Right renal pelvis (tissue), 4 donors: Measurements from ENCODE around the gene ZNF385A. TPM values are rescaled to one million over a fixed set of nuclear protein-coding genes. Genes with fewer than 3 reads are reported as not detected.

ENCODE experiments used
- DNase-seq, 4 donors: peaks; one replicate each; pipeline ENCODE4 v3.0.0-alpha.2; 2013; ENCODE audit warnings: low read depth in 4 of 4, low spot score in 3 of 4, missing footprints in 1 of 4
- polyA plus RNA-seq, 4 donors: library from polyadenylated mRNA; unstranded; fragments of 120-200 nt; gene quantifications; one replicate each; pipeline ENCODE4 v1.2.1, GENCODE V29; 2013; ENCODE audit not compliant: insufficient read length in 4 of 4

ZNF385A gene, protein sequence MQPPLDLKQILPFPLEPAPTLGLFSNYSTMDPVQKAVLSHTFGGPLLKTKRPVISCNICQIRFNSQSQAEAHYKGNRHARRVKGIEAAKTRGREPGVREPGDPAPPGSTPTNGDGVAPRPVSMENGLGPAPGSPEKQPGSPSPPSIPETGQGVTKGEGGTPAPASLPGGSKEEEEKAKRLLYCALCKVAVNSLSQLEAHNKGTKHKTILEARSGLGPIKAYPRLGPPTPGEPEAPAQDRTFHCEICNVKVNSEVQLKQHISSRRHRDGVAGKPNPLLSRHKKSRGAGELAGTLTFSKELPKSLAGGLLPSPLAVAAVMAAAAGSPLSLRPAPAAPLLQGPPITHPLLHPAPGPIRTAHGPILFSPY
- 10 to 100 TPM; 11.7 to 15.7 (median 12.9) TPM for polyA plus RNA-seq

DNA sequence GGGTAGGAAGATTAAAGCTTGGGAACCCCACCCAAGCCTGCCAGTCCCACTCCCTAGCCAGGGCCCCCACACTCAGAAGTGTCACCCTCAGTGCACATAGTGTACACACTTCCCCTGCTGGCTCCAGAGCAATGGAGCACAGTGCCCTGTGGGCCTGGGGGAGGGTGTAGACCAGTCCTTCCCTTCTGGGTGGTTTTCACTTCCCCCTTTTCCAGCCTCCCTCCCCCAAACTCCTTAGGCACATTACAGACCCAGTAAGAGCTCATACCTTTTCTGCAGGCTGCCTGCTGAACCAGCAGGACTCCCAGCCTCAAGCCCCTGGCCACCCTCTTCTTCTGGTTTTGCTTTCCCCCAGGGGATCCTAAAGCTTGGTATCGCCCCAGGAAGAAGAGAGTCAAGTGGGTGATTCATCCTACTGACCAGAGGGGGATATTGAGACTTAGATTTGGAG lies at the start of gene ZNF385A:
TSS of gene ZNF385A (minus strand) at position 143 of the 451 bp plus-strand sequence. CDS start 219 bp downstream, outside the sequence.
- no peak for DNase-seq

DNA sequence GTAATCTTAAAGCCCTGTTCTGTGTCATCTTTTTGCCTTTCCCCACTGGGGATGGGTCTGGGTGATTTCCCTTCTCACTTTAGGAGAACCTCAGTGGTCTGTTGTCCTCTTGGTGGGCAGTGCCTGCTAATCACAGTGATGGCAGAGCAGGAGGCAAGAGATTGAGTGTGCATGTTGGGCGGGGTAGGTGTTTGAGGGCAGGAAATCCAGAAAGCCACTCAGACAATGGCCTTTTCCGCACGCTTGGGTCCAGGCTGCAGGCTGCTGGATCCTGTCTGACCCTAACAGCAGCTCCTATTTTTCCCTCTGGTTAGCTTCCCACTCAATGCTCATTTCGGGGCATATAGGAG lies 48.3 kb upstream of the ZNF385A start:
- no peak for DNase-seq

DNA sequence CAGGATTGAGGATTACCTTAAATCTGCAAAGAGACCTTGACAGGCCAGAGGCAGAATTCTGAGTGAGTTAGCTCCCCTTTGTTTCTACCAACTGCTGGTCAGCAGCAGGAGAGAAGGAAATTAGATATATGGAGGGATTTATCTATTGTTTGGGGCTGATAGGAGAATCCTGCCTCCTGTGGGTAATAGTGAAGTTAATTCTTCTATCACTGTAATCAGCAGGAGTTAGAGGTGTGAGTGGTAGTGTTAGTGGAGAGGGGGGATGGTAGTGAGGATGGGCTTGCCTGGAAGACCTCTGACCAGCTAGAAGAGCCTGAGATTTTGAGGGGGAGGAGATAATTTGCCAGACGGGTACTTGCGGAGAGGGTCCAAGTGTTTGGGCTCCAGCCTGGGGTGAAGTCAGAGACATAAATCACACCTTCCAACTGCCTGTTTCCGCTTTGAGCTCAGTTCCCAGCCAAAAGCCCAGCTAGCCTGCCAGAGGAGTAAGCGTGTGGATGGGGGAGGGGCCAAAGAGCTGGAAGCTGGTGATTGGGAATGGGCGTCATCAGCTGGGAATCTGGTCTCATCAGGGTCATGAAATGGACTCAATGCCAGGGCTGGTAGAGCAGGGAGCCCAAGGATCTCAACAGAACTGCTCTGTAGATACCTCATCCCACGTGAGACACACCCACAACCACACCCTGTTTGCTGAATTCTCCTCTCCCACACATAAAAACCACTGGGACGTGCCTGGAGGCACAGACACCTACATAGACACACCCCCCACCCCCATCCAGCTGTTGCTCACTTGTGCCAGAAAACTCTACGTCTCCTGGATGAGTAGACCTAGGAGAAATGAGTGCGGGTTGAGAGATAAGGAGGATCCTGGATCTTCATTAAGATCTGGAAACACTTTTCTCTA lies 47.6 kb upstream of the ZNF385A start:
- peak in 2 of 4 donors; percentile 50 to 53 for DNase-seq

DNA sequence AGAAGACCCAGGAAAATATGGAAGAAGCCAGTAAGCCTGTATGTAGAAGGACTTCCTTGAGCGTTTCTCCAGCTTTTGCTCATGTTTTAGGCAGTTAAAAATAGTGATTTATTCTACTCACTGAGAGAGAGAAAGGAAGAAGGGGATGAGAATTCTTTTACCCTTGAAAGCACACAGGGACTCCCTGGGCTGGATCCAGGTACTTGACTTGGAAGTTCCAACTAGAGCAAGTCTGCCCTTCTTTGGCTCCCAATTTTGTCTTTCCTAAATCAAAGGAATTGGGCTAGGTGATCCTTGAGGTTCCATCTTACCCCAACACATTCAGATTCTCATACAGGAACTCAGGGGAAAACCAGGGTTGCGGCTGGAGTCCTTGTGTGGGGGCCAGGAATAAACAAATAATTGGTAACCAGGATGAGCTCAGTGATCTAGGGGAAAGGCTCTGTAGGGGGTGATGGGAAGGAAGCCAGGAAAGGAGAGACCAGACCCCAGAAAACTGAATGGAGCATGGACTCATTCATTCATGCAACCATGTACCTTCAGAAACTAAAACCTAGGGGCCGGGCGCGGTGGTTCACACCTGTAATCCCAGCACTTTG lies 46.0 kb upstream of the ZNF385A start:
- no peak for DNase-seq

DNA sequence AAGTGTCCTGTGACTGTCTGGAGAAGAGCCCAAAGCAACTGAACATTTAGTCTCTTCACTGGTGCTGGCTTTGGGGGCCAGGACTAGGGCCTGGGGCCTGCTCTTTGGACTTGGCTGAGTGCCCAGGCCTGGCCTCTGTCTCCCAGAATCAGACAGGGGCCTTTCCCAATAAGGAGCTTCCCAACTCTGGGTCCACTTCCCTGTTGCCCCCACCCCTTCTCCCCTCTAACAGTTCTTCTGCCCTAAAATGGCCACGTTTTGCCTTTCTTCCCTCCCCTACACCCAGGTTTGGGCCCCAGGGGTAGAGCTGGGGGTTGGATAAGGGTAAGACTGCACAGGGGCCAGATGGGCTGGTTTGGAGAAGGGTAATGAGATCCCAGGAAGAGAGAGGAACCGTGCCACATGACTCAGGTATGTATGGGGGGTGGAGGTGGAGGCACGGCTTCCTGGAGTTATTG lies 44.5 kb upstream of the ZNF385A start:
- no peak for DNase-seq

DNA sequence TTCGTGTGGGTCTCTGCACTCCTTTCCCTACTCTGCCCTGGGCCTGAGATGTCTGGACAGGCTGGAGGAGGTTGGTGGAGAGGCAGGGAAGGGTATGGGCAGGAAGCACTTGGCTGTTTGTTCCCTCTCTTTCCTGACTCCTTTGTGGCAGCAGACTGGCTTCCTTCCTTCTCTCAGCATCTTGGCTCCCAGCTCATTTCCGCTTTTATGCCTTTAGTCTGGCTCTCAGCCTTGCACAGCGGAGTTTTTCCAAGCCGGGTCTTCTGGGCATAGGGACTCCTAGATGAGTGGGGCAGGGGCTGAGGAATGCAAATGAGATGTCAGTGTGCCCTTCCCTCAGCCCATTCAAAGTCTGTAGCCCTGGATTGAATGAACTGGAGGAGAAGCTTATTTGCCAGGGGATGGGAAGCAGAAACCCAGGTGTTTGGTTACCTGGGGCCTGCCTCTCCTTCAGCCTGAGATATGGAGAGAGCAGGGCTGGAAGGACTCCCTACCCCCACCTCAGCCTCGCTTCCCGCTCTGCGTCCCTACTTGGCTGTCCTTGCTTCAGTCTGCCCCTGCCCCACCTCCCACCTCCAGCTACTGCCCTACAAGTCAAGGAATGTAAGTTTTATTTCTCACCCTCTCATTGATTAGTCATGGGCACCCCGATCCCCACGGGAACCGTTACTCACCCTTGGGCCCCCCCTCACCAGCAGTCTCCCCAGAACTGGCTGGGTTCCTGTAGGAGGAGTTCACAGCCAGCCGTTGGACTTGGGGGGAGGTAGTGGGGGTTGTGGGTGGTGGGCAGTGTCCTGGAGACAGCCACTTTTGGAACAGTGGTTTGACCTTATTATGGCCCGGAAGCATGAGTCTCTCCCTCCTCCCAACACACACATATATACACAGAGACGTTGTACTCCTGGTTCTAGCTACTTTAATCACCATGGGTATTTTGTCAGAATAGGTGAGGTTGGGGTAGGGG lies 43.8 kb upstream of the ZNF385A start:
- DNase-seq = no peak

DNA sequence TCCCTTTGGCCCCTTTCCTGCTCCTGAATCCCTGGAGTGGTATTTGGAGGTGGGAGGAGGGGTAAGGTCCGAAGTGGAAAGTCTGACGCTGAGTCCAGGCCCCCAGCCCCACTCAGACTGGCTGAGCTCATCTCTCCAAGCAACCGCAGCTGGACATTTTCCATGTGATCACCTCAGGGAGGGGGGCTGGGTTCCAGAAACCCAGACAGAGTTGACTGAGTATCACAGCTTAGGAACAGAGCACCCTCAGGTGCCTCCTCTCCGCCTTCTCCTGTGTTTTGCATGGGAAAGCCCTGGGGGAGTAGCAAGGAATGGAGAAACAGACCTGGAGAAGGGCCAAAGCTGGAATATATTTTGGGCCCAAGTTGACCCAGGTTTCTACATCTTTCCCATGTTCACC lies 42.6 kb upstream of the ZNF385A start:
- no peak for DNase-seq

DNA sequence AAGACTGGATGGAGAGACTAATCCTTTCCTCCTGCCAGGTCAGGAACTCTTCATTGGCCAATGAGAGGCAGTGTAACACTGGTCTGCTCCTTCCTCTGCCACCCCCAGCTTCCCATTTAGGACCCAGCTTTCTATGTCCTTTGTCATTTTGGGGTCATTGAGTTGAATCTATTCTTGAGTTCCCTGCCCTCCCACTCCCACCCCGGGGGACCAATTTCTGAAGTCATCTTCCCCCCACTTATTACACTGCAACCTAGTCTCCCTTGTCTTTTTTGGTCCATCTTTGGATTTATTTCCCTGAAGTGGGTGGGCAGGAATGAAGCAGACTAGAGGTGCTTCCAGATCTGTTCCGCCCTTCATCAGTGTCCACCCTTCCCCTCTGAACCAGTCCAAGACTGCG lies 42.2 kb upstream of the ZNF385A start:
- no peak for DNase-seq

DNA sequence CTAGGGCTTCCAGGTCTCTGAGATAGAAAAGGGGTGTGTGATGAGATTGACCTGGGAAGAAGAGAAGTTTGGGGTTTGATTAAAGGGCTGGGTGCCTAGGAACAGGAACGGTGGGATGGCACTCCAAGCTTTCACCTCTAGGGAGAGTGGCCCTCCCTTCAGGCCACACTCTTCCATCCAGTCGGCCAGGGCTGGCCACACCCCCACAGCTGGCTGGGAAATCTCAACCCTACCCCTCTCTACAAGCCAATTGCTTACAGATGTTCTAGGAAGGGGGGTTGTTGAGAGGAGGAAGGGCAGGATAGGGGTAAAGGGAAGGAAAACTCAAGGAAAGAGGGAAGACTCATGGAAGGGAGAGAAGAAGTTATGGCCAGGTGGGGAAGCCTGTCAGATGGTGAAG lies 41.2 kb upstream of the ZNF385A start:
- DNase-seq = no peak

DNA sequence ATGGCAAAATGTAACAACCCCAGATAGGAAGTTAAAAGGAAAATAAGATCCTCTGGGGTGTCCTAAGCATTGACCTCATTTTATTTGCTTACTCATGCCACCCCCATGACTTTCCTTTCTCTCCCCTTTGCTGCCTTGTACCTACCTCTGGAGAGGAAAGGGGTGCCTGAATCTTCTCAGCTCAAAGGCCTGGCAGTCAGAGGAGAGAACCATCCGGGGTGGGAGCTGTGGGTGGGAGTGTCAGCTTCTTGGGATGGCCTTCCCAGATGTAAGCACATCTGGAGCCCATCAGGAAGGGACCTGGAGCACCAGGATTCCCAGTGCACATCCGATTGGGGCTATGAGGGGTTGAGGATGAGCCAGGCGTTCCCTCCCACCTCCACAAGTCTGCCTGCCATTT lies 39.7 kb upstream of the ZNF385A start:
- no peak for DNase-seq

DNA sequence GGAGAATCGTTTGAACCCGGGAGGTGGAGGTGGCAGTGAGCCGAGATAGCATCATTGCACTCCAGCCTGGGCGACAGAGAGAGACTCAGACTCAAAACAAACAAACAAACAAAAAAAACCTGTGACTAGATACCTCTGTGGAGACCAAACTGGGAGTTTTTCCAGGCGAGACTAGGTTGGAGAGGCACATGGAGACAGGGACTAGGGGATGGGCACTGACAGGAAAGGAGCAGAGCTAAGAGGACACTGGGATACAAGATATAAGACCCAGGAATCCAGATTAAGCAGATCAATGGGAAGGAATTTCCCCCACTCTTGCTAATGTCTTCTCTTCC lies 39.2 kb upstream of the ZNF385A start:
- DNase-seq = no peak

DNA sequence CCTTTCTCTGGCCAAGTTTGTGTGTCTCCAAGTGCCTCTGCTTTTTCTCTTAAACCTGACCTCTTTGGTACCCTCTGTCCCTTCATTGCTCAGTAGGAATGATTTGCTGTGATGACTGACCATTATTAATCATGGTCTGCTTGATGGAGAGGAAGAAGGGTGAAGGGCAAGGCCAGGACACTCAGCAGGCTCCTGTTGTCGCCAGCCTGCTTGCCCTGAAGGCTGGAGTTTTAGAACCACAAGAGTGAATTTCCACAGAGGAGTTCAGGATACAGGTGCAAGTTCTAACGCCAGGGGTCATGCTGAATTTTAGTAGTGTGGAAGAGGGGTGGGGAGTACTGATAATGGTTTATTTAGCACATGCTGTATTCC lies 37.3 kb upstream of the ZNF385A start:
- DNase-seq = no peak

DNA sequence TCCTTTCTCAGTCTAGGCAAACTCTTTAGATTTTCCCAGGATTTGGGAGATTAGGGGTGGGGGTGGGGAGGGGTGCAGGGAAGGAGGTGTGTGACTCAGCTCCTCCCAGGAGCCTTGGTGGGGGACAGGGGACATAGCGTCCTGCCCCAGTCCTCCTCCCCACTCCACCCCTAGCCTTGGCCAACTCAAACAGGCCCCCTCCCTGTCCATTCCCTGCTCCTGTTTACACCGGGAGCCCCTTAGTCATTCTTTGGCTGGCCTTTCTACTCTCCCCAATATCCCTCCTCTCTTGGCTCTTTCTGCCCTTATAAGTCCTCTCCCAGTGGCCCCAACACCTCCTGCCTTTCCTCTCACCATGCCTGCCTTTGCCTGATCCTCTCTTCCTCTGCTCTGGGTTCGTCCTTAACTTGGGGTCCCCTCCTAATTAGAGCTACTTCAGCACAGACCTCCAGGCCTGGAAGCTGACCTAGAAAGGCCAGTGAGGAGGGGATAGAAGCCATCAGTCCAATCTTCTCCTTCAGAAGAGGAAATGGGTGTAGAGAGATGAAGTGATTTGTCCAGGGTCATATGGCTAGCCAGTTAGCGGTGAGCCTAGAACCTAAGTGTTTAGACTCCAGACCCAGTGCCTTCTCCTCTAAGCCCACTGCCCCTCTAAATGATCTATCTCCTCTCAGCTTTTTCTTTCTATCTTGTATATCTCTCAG lies 36.8 kb upstream of the ZNF385A start:
- no peak for DNase-seq

DNA sequence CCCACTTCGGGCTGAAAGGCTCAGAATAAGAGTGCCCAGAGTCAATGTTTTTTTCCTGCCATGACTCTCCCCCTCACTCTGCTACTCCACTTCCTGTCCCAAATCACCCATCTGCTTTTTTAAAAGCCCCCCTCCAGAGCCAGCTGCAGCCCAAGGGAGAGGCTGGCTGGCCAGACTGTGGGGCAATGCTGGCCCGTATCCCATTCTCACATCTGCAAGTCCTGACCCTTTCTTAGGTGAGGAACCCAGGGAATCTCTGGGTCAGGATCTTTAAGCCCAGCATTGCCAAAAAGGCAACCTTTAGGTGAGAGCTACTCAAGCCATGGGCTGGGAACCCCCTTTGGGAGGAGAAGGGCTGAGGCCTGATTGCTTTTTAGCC lies 36.2 kb upstream of the ZNF385A start:
- no peak for DNase-seq

DNA sequence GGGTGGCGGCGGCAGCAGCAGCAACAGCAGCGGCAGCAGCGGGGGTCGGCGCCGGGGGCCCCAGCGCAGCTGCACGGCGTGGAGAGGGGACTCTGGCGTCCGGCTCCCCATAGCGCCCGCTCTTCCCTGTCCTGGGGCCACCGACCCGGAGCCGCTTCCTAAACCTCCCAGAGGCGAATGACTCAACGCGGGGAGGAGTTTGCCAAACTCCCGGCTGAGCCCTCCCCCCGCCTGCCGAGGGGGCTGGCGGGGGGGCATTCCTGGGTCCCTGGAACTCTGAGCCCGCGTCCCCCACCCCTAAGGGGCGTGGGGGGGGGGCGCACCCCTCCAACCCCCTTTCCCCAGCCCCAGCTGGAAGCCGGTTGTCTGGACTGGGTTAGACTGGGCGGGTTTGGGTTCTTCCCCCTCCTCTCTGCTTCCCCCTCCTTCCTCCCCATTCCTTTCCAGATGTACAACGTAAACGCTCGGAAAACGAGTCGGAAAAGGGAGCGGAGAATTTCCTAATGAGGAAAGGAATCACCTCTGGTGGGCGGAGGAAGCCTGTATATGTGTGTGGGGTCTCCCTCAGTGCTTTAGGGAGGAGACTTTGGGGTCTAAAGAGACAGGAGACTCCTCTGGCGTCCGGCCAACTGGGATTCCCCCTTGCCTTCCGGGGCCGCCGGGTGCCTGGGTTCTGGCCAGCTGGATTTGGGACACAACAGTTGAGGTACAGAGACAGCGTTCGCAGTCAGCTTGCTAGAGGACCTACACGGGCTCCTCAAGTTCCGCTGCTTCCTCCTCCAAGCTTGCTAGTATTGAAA lies 34.8 kb upstream of the ZNF385A start, which contains the start of gene ITGA5:
TSS of gene ITGA5 (minus strand) at position 179 of the 800 bp plus-strand sequence. CDS start at position 111, 68 bp downstream.
- peak in 1 of 4 donors; percentile 36 for DNase-seq

DNA sequence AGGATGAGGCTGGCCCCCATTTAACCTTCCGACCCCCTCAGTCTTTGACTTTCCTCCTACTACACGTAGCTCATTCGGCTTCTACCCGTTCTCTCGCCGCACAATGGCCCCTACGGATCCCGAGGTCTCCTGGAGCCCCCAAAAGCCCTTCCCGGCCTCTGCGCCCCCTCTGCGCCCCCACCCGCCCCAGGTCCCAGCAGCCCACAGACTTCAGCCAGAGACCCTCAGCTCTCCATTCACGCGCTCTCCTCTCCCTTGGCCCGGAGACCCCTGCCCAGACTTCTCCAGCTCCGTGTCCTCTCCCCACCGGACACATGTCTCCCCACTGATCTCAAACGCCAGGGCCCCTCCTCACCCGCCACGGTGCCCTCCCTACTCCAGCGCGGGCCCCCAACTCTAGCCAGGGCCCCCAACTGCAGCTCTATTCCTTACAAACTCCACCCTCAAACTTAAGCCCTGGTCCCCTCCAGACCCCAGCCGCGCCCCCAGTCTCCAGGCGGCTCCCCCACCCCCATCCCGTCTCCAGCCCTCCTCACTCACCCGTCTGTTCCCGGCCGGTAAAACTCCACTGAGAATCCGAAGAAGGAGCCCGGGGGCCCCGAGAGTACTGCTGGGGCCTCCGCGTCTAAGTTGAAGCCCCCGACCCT lies 34.0 kb upstream of the ZNF385A start:
- DNase-seq = no peak

DNA sequence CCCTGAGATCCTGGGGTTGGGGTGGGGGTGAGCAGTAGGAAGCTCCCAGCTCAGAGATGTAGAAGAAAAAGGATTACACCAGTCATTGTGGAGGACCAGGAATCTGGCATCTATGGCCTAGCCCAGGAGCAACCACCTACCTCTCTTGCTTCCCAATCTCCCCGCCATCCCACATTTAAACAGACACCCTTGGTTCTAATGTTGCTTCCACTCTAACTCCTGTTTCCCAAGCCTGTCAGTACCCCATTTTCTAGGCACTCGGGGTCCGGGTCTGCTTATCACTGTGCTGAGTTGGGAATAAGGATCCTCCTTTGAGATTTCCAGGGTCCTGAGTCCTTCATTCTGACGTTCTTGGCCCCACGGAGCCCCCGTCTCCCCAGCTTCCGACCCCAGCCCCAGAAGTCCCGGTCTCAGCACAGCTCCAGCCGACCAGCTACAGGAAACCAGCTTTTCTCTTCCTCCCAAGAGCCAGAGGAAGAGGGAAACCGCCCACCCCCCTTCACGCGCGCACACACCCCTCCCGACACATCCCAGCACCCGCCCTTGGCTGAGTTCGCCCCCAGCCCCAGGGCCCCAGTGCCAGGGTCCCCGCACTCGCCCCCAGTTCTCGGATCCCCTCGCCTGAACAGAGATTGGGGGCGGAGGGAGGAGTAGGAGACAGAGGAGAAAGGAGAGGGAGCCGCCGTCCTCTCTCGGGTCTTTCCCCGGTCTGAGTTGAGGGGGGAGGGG lies 33.3 kb upstream of the ZNF385A start:
- no peak for DNase-seq
